Fibroblast of lung (primary cell): ENCODE measurements around the gene SLC5A5. TPM values are rescaled to one million over a fixed set of nuclear protein-coding genes. Genes with fewer than 3 reads are reported as not detected.
A peak's percentile ranks its signal among the peaks of the same experiment; 100 is the strongest.

Source experiments
- DNase-seq, 2 donors: peaks; one replicate each; pipeline versions ENCODE4 v3.0.0 to v3.0.0-alpha.2; 2010; ENCODE audit warnings: low read depth in 2 of 2
- H2AFZ ChIP-seq: 2 replicates; pipeline ENCODE4 v1.5.1; 2012; ENCODE audit warnings: low read length, control low read depth, inconsistent platforms
- H3K27ac ChIP-seq: 2 replicates; pipeline ENCODE4 v1.5.1; 2011; ENCODE audit warnings: low read length, control low read depth; ENCODE audit not compliant: insufficient read depth
- H3K27me3 ChIP-seq: 2 replicates; pipeline ENCODE4 v1.5.1; 2011; ENCODE audit warnings: mild to moderate bottlenecking, low read length; ENCODE audit not compliant: control insufficient read depth, insufficient read depth
- H3K36me3 ChIP-seq: 2 replicates; pipeline ENCODE4 v1.5.1; 2011; ENCODE audit warnings: low read length; ENCODE audit not compliant: control insufficient read depth, insufficient read depth
- H3K4me1 ChIP-seq: 2 replicates; pipeline ENCODE4 v1.5.1; 2011; ENCODE audit warnings: low read length; ENCODE audit not compliant: control insufficient read depth, insufficient read depth; ENCODE audit errors: extremely low read depth
- H3K4me2 ChIP-seq: 2 replicates; pipeline ENCODE4 v1.5.1; 2011; ENCODE audit warnings: low read length, control low read depth; ENCODE audit not compliant: insufficient read depth; ENCODE audit errors: extremely low read depth
- H3K4me3 ChIP-seq, 4 experiments: fragments of 200-600 bp in 1 of 4; sonication (generic) in 1 of 4; replicated peaks in 1 of 4; 2 replicates each; pipeline ENCODE4 v1.5.1; 2011 to 2016; ENCODE audit warnings: low read length in 4 of 4, low read depth in 3 of 4, mild to moderate bottlenecking in 3 of 4, control low read depth in 2 of 4, inconsistent platforms in 1 of 4, mixed read lengths in 1 of 4; ENCODE audit not compliant: insufficient read depth in 1 of 4; ENCODE audit errors: control extremely low read depth in 1 of 4
- H3K79me2 ChIP-seq: 2 replicates; pipeline ENCODE4 v1.5.1; 2012; ENCODE audit warnings: mild to moderate bottlenecking, low read length, inconsistent platforms; ENCODE audit not compliant: control insufficient read depth, insufficient read depth
- H3K9ac ChIP-seq: 2 replicates; pipeline ENCODE4 v1.5.1; 2011; ENCODE audit warnings: mild to moderate bottlenecking, low read length, control low read depth; ENCODE audit not compliant: insufficient read depth
- H3K9me3 ChIP-seq: 2 replicates; pipeline ENCODE4 v1.5.1; 2012; ENCODE audit warnings: low read depth, low read length; ENCODE audit not compliant: control insufficient read depth, insufficient read depth
- H4K20me1 ChIP-seq: 2 replicates; pipeline ENCODE4 v1.5.1; 2011; ENCODE audit warnings: low read length; ENCODE audit not compliant: control insufficient read depth, insufficient read depth; ENCODE audit errors: extremely low read depth
- EZH2 ChIP-seq: IDR thresholded peaks from 2 replicates; pipeline ENCODE4 v1.5.1; 2012; ENCODE audit warnings: low read length, control low read depth, mild to moderate bottlenecking; ENCODE audit errors: missing control alignments
- polyA plus RNA-seq, 2 donors: library from polyadenylated mRNA; depleted of rRNA in 1 of 2; stranded (reverse) in 1 of 2; unstranded in 1 of 2; fragments of >200 nt; gene quantifications; 2 replicates each; pipeline ENCODE4 v1.2.1, GENCODE V29; 2011 to 2012; ENCODE audit warnings: missing spikeins in 1 of 2
- total RNA-seq: library from RNA; depleted of rRNA; stranded (reverse); fragments of >200 nt; gene quantifications from 2 replicates; pipeline ENCODE4 v1.2.1, GENCODE V29; 2014
- TF ChIP-seq, protein P1 (sequence below), 2 donors: IDR thresholded peaks in 1 of 2; conservative IDR thresholded peaks in 1 of 2; 1 replicate in 1 of 2; 2 replicates in 1 of 2; pipeline ENCODE4 v1.5.1; 2011 to 2012; ENCODE audit warnings: low read length in 2 of 2, control low read depth in 1 of 2, inconsistent platforms in 1 of 2, low read depth in 1 of 2, mild to moderate bottlenecking in 1 of 2

Gene SLC5A5
- total and polyA plus RNA-seq, 2 donors (not counting 1 experiment from before 2014, with no cell fraction given): not detected

DNA sequence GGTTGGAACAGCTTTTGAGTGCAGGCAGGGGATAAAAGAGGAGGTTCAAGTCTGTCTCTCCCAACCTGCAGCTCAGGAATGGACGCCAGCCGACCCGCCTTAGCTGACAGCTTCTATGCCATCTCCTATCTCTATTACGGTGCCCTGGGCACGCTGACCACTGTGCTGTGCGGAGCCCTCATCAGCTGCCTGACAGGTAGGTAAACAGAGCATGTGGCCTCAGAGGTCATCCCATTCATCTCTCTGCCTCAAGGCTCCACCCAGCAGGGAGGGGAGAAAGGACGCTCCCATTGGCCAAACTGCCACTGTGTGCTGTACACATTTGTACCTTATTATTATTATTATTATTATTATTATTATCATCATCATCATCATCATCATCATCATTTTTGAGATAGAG is 16.5 kb downstream of the SLC5A5 start:
- Histone ChIP-seq H3K9ac (no peak overlapping the region), H3K9me3 (no peaks in the 10 kb centered on the region), H3K4me1 (no peaks in the 10 kb centered on the region), H4K20me1 (no peaks in the 10 kb centered on the region), H3K79me2 (no peaks in the 10 kb centered on the region), H3K36me3 (no peaks in the 10 kb centered on the region), H3K4me2 (no peak overlapping the region), H2AFZ (no peak overlapping the region), H3K4me3 (no peak overlapping the region), H3K27ac (no peak overlapping the region), H3K27me3 (no peaks in the 10 kb centered on the region)
- DNase-seq: no peak
- TF ChIP-seq, protein P1, sequence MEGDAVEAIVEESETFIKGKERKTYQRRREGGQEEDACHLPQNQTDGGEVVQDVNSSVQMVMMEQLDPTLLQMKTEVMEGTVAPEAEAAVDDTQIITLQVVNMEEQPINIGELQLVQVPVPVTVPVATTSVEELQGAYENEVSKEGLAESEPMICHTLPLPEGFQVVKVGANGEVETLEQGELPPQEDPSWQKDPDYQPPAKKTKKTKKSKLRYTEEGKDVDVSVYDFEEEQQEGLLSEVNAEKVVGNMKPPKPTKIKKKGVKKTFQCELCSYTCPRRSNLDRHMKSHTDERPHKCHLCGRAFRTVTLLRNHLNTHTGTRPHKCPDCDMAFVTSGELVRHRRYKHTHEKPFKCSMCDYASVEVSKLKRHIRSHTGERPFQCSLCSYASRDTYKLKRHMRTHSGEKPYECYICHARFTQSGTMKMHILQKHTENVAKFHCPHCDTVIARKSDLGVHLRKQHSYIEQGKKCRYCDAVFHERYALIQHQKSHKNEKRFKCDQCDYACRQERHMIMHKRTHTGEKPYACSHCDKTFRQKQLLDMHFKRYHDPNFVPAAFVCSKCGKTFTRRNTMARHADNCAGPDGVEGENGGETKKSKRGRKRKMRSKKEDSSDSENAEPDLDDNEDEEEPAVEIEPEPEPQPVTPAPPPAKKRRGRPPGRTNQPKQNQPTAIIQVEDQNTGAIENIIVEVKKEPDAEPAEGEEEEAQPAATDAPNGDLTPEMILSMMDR (conservative IDR thresholded peaks at IDR 0.05 in 1 of 2, IDR thresholded peaks at IDR 0.05 in 1 of 2; ENCODE audit: low read depth in 1 of 2, low read length in 2 of 2): no peak
- TF ChIP-seq EZH2: no peak

DNA sequence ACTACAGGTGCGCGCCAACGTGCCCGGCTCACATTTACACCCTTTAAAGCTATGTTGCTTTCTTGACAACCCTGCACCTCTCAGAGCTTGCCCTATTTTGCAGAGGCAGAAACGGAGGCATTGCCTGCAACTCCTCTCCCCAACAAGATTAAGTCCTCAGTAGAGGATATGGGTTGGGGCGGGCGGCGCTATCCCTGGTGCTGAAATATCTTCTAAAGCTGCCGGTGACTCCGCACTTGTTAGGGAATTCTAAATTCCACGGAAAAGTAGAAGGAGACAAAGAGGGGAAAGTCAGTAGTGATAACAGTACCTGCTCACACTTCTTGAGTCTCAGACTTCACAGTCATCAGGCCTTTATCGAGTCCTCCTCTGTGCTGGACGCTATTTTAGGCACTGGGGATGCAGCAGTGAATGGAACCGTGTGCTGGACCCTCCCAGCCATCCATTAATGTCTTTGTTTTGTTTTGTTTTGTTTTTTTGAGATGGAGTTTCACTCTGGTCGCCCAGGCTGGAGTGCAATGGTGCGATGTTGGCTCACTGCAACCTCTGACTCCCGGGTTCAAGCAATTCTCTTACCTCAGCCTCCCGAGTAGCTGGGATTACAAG is 18.0 kb downstream of the SLC5A5 start:
- no peaks in the 10 kb centered on the region for H3K79me2 ChIP-seq
- no peaks in the 10 kb centered on the region for H3K36me3 ChIP-seq
- H3K27ac ChIP-seq: no peak overlapping the region
- H3K9me3 ChIP-seq: no peaks in the 10 kb centered on the region
- H4K20me1 ChIP-seq: no peaks in the 10 kb centered on the region
- TF ChIP-seq, protein P1 (conservative IDR thresholded peaks at IDR 0.05 in 1 of 2, IDR thresholded peaks at IDR 0.05 in 1 of 2; ENCODE audit: low read depth in 1 of 2, low read length in 2 of 2): no peak
- no peak for TF ChIP-seq EZH2
- peak; percentile 45 to 46 for DNase-seq
- no peaks in the 10 kb centered on the region for H3K27me3 ChIP-seq
- no peak overlapping the region for H3K9ac ChIP-seq
- no peak overlapping the region for H3K4me2 ChIP-seq
- no peak overlapping the region for H3K4me3 ChIP-seq
- H3K4me1 ChIP-seq: no peaks in the 10 kb centered on the region
- H2AFZ ChIP-seq: no peak overlapping the region

DNA sequence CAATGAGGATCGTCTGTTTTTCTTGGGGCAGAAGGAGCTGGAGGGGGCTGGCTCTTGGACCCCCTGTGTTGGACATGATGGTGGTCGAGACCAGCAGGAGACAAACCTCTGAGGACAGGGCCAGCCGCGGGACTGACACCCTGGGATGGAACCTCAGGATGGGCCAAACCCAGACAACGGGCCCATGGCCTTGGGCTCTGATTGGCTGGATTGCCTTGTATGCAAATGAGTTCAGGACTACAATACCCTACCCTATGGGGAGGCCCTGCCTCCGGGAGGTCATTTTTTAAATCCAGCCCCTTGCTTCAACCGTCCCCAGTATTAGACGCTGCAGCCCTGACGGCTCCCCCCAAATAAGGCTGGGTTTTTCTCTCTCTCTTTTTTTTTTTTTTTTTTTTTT is 22.0 kb downstream of the SLC5A5 start:
- Histone ChIP-seq H3K9me3 (no peaks in the 10 kb centered on the region), H3K27me3 (no peaks in the 10 kb centered on the region), H3K4me3 (no peak overlapping the region), H3K27ac (no peak overlapping the region), H3K9ac (no peak overlapping the region), H3K79me2 (no peaks in the 10 kb centered on the region), H3K4me2 (no peak overlapping the region), H4K20me1 (no peaks in the 10 kb centered on the region), H3K4me1 (no peaks in the 10 kb centered on the region), H3K36me3 (no peaks in the 10 kb centered on the region), H2AFZ (no peak overlapping the region)
- TF ChIP-seq, protein P1 (conservative IDR thresholded peaks at IDR 0.05 in 1 of 2, IDR thresholded peaks at IDR 0.05 in 1 of 2; ENCODE audit: low read depth in 1 of 2, low read length in 2 of 2): no peak
- TF ChIP-seq EZH2: no peak
- DNase-seq: no peak
